Left renal cortex interstitium (tissue), 4 donors: ENCODE results near the gene BTN3A1. TPM values are rescaled to one million over a fixed set of nuclear protein-coding genes. Genes with fewer than 3 reads are reported as not detected.
"Not testable (repeated sequence)": the region's sequence is repeated elsewhere in the genome, so short reads cannot be mapped to it uniquely, and the experiment has no call there.

Experiments used
- DNase-seq, 4 donors: peaks; one replicate each; pipeline ENCODE4 v3.0.0-alpha.2; 2013; ENCODE audit warnings: low read depth in 4 of 4, low spot score in 2 of 4, missing footprints in 1 of 4
- polyA plus RNA-seq, 4 donors: library from polyadenylated mRNA; unstranded; fragments of 120-200 nt; gene quantifications; one replicate each; pipeline ENCODE4 v1.2.1, GENCODE V29; 2013; ENCODE audit not compliant: insufficient read length in 4 of 4

BTN3A1 gene
- polyA plus RNA-seq, result 10 to 100 TPM; 24.0 to 31.9 (median 28.5) TPM

DNA sequence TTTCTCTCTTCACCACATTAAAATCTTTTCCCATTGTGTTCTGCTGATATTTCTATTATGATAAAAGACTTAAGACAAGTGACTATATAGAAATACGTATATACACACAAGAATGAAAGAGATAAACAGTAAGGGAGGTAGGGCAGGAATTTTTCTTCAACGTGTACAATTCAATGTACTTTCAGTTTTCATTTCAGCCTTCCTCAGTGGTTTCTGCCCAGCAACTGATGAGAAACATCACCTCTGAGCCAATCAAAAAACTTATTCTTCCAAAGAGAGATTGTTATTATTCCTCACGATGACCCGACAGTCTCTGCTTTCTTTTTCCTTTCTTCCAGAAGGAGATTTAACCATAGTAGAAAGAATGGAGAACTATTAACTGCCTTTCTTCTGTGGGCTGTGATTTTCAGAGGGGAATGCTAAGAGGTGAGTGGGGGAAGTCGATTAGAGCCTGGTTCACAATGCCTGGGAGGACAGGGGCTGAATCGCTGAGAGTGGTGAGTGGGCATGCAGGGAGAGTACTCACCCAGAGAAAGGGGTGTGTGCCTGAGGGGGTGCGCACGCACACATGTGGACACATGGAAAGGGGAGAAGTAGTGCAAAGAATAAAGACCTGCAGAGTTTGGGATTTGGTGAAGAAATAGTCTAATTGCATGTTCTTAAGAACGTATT is at the start of gene BTN3A1:
Gene BTN3A1, plus strand, starts transcription at position 289 of the 672 bp plus-strand sequence. CDS start 3,289 bp downstream, outside the sequence.
- DNase-seq, result peak; percentile 70 to 97 (median 81)

DNA sequence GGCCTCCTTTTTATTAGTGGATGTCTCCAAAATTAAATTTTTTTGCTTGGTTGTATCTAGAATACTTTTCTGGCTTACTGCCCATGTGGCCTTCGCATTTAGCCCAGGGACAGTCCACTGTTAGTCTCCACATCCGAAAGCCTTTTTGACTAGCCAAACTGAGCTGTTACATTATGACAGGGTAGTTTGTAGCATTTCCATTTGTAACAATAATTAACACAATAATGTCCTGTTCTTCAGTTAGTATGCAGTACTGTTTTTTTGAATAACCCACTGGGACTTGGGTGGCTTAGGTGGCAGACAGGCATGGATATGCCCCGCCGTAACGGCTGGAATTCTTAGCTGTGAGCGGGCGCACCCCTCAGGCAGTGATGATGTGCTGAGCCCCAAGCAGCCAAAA is 49.8 kb upstream of the BTN3A1 start:
- DNase-seq, result no peak

DNA sequence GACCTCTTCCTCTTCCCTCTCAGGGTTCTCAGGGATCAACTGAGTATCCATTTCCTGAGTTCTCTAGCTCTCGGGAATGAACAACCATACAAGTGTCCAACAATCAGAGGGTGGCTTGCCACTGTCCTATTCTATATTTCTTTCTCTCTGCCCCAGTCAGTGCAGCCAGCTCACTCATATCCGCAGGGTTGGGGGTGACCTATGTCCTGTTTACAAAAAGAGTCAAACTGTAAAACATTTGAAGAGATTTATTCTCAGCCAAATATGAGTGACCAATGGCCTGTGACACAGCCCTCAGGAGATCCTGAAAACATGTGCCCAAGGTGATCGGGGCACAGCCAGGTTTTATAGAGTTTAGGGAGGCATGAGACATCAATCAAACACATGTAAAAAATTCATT is 47.9 kb upstream of the BTN3A1 start:
- no peak for DNase-seq

DNA sequence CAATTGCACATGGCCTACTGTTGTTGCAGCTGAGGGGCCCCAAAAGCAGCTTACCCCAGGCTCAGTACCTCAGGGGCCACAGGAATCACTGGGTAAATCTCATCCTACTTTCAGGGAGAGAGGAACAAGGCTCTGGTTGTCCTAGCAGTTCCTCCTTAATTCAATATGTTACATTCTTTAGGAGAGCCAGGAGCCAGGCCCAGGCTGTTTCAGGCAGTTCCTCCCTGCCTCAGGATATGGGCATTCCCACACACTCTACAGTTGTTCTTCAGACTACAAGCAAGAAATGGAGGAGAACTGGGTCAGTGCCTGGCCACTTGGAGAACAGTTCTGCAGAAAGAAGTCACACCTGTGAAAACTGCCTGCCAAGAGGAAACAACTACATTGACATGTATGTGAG is 46.7 kb upstream of the BTN3A1 start:
- no peak for DNase-seq

DNA sequence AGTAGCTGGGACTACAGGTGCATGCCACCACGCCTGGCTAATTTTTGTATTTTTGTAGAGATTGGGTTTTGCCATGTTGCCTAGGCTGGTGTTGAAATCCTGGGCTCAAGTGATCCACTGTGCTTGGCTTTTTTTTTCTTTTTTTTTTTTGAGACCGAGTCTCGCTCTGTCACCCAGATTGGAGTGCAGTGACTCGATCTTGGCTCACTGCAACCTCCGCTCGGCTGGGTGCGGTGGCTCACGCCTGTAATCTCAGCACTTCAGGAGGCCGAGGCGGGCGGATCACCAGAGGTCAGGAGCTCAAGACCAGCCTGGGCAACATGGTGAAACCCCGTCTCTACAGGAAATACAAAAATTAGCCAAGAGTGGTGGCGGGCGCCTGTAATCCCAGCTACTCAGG is 44.5 kb upstream of the BTN3A1 start:
- not testable (repeated sequence) for DNase-seq

DNA sequence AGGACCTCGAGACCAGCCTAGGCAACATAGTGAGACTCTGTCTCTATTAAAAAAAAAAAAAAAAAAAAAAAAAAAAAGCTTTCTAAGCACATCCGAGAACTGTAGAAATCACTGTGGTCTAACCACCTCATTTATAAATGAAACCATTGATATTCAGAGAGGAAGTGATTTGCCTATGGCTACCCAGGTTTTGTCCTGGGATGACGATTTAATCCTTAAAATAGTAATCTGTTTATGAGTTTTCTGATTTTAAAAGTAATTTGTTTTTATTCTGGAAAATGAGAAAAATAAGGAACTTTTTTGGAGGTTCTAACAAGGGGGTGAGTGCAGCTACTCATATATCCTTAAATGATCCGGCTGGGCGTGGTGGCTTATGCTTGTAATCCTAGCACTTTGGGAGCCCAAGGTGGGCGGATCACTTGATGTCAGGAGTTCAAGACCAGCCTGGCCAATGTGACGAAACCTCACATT is 43.5 kb upstream of the BTN3A1 start:
- no peak for DNase-seq

DNA sequence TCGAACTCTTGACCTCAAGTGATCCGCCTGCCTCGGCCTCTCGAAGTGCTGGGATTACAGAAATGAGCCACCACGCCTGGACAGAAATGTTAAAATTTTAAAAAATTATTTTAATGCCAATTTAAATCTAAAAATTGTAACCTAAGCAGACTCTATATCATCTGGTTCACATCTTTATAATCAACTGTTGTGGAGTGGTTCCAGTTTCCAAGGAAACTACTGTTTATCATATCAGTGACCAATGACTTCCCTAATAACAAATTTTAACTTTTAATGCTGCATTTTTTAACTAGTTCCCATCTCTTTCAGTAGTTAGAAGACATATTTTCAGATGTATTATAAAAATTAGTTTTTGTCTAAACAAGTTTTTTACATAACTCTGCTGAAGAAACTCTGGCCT is 42.3 kb upstream of the BTN3A1 start:
- DNase-seq, result no peak

DNA sequence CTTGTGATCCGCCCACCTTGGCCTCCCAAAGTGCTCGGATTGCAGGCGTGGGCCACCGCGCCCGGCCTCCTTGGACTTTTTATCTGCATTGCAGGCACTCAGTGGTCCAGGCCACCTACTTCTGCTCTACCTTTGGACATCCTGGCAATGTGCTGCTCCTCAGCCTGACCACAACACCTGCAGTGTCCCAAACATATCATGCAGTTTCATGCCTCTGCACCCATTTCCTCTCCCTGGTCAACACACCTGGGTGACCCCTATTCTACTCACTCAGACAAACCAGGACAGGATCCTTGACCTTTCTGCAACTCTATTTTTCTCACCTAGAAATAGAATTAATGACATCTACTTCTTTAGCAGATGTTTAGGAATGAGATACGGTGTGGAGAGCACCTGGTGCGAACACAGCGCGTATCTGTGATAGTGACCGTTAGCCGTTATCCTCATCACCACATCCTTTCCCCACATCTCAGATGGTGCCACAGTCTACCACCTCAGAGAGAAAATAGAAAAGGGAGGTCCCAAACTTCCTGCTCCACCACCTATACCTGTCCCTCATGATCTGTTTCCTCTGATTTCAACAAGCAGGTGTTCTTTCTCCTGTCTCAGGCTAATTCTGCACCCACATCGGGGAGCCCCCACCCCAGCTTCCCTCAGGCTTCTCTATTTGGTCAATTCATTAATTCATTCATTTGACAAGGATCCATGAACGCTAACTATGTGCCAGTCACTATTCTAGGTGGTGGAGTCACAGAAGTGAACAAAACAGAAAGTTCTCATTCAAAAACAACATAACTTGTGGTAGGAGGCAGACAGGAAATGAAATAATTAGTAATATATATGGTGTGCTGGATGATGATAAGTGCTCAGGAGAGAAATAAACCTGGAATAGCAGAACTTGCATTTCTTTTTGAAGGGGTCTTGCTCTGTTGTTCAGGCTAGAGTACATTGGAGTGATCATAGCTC is 41.3 kb upstream of the BTN3A1 start:
- no peak for DNase-seq

DNA sequence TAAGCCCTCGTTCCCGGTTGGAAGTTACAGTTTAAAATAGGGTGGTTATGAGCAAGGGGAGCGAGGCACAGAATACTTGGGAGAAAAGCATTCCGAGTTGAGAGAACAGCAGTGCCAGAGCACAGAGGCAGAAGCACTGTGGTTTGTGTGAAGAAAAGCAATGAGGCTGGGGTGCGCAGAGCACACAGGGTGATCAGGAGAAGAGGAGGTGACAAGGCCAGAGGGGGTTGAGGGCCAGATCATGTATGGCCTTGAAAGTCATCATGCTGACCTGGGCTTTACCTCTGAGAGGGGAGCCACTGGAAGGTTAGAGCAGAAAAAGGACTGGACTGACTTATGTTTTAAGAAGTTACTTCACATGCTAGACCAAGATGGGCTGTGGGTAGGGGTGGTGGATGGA is 40.5 kb upstream of the BTN3A1 start:
- no peak for DNase-seq

DNA sequence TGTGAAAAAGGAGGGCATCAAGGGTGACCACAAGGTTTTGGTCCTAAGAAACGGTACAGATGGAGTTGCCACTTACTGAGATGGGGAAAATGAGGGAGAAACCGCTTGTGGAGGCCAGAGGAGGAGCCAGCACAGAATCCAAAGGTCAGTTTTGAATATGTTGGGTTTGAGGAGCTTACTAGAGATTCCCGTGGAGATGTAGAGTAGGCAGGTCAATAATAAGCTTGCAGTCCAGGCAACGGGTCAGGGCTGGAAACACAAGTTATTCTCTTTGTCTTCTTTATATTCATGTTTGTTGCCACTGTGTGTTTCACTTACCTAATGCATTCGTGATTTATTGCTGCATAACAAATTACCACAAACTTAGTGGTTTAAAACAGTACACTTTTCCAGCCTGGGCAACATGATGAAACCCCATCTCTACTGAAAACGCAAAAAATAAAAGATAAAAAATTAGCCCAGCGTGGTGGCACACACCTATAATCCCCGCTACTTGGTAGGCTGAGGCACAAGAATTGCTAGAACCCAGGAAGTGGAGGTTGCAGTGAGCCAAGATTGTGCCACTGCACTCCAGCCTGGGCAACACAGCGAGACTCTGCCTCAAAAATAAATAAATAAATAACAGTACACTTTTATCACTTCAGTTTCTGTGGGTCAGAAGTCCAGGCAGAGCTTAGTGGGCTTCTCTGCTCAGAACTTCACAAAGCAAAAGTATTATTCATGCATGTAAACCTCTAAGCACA is 39.8 kb upstream of the BTN3A1 start:
- DNase-seq, result no peak

DNA sequence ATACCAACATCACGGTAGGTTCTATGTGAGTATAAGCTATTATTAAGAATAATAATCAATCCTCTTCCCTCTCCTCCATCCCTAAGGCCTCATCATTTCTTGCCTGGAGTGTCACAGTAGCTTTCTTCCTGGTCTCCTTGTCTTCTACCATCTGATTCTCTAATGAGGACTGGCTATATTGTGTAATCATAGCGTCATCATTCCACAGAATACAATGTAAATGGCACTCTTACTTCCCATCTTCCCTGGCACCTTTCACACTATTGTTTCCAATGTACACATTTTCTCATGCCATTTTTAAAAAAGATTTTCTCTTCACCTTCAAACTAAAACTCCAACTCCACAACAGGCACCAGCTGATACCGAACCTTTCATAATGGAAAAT is 39.2 kb upstream of the BTN3A1 start:
- no peak for DNase-seq

DNA sequence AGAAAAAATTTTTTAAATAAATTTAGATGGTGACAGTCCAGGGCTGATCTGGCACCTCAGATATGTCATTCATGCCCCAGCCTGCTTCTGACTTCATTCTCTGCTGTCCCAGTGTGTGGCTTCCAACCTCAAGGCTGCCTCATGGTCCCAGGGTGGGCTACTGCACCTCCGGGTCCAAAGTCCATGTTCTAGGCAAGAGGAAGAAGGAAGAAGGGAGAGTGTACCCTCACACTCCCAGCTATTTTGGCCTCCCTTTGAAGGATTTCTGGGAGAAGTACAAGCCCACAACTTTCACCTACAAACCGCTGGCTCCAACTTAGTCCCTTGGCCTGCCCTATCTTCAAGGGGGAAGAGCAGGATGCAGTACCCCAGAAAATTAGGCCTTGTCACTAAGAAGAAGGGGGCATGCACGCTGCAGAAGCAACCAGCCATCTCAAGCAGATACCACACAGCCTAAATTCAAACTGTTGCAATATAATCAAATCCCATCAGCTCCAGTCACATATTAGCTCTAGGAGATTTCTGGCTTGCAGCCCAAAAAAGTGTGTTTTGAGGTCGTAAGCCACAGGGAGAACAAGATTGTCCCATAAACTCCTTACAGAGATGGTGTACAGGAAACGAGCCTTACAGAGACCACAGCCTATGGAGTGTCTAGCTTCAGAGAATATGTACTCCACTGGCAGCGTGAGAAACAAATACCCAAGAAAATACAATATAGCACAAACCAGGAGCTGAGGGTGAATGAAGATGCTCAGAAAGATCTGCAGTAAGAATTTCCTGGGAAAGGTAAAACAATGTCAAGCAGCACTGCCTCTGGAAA is 38.0 kb upstream of the BTN3A1 start:
- no peak for DNase-seq

DNA sequence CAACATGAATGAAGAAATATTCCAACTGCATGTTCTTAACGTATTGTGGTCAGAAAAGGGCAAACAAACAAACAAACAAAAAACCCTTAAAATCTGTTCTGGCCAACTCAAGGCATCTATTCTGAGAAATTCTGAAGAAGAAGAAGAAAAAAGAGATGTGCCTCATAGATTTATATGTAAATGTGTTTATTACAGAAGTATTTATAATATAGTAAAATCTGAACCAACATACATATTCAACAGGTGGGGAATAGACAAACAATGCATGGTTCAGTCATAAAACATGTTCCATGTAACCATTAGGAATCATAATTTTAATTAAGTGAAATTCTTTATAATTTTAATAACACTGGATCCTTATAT is 36.5 kb upstream of the BTN3A1 start:
- no peak for DNase-seq

DNA sequence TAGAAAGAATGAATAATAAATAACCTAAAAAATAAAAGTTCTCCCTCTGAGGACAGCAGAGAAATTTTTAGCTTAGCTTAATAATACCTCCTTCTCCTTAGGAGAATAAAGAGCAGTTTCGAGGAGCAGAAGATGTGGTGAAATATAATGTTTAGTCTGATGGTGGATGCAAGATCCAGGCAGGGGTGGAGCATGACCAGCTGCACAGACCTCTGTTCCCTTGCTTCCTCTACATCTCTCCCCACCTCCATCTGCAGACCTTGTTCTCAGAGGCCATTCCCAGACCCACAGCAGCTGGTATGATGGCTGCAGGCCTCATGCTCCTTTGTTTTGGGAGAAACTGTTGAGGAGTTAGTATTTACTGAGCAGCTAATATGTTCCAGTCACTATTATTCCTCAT is 35.6 kb upstream of the BTN3A1 start:
- DNase-seq, result no peak

DNA sequence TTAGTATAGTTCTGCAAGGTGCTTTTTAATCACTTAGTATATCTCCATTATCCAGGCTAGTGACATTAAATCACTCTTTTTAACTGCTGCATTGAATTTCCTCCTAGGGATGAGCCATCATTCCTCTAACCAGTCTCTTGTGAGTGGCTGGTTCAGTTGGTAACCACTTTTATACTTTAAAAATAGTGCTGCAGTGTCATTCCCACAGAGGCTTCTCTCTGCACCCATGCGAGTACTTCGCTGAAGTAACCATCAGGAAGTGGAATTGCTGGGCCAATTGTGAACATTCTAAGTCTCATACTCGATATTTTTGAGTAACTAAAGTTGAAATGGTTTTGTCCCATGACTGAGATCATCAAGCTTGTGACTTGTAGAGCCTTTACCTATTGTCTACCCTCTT is 35.0 kb upstream of the BTN3A1 start:
- DNase-seq, result no peak

DNA sequence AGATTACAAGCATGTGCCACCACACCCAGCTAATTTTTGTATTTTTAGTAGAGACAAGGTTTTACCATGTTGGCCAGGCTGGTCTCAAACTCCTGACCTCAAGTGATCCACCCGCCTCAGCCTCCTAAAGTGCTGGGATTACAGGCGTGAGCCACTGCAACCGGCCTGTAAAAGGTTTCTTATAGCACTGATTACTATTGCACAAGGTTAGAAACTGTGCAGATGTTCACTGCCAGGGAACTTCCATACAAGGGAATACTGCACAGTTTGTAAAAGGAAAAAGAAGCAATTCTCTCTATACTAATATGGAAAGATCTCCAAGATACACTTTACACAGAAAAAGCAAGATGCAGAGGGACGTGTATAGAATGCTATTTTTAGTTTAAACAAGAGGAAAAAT is 30.3 kb upstream of the BTN3A1 start:
- not testable (repeated sequence) for DNase-seq

DNA sequence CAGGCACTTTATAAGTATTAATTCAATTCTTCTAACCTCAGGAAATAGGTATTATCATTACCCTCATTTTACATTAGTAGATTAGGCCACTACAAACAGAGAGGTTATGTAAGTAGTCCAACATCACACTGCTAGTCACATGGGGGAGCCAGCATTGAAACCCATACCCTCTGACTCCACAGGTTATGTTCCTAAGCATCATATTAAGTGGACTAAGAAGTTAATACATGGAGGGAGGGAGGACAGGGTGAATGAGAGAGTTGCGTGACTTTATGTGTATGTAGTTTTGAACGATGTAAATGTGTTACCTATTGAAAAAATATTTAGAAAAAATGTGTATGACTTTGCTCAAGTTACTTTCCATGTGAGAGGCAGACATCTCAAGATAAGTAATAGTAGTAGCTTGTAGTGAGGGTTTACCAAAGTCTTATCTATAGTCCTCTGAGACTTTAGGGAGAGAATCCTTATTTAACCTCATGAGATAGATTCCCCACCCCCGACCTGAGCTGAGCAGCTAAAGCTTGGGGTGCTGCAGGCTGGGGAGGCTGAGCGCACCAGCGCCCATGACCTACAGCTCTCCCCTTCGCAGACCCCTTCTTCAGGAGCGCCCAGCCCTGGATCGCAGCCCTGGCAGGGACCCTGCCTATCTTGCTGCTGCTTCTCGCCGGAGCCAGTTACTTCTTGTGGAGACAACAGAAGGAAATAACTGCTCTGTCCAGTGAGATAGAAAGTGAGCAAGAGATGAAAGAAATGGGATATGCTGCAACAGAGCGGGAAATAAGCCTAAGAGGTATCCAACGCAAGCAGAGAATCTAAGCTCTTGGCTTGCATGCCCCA is 29.5 kb upstream of the BTN3A1 start:
- DNase-seq, result no peak

DNA sequence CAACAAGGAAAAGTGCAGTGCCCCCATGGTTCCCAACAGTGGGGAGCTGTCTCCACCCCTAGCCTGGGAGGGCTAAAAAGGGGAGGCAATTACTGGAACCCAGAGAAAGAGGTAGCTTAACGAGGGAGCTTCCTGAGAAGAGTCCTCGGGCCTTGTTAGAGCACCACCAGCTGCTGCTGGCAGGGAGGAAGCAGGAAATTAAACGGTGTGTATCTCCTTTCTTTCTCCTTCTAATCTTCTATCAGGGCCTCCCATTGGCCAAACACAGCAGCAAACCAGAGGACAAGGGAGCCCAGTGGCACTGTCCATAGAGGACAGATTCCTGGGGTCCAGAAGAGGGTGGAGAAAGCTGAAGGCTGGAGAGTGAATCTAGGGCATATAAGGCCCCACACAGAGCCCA is 26.8 kb upstream of the BTN3A1 start:
- no peak for DNase-seq

DNA sequence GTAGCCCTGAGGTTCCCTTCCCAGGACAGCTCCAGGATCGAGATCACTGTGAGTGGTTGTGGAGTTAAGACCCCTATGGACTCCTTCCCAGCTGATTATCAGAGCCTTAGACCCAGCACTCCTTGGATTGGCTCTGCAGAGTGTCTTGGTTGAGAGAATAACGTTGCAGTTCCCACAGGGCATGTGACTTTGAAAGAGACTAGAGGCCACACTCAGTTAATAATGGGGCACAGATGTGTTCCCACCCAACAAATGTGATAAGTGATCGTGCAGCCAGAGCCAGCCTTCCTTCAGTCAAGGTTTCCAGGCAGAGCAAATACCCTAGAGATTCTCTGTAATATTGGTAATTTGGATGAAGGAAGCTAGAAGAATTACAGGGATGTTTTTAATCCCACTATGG is 24.4 kb upstream of the BTN3A1 start:
- DNase-seq, result no peak
